ENCODE results near the gene SLC24A4.

SLC24A4 gene

GRCh38 chr14:92486881-92487280 is 163.9 kb downstream of the SLC24A4 start:
- no peak overlapping the region for H3K4me3 ChIP-seq (ENCODE audit: low read depth, low read length)
- no peak for TF ChIP-seq CTCF (IDR thresholded peaks at IDR 0.05; ENCODE audit: borderline replicate concordance, insufficient read depth, low read depth, low read length)

- no peak for TF ChIP-seq CTCF (IDR thresholded peaks at IDR 0.05; ENCODE audit: borderline replicate concordance, insufficient read depth, low read depth, low read length)
- no peak overlapping the region for H3K4me3 ChIP-seq (ENCODE audit: low read depth, low read length)
Observed at GRCh38 chr14:92487513-92488133, 164.7 kb downstream of the SLC24A4 start.

- TF ChIP-seq CTCF (IDR thresholded peaks at IDR 0.05; ENCODE audit: borderline replicate concordance, insufficient read depth, low read depth, low read length): no peak
- no peak overlapping the region for H3K4me3 ChIP-seq (ENCODE audit: low read depth, low read length)
Observed at GRCh38 chr14:92489394-92490238, 166.7 kb downstream of the SLC24A4 start.

GRCh38 chr14:92490239-92490959 is 167.4 kb downstream of the SLC24A4 start:
- no peak for TF ChIP-seq CTCF (IDR thresholded peaks at IDR 0.05; ENCODE audit: borderline replicate concordance, insufficient read depth, low read depth, low read length)
- H3K4me3 ChIP-seq (ENCODE audit: low read depth, low read length): no peak overlapping the region

GRCh38 chr14:92491782-92492181 is 168.8 kb downstream of the SLC24A4 start:
- H3K4me3 ChIP-seq (ENCODE audit: low read depth, low read length): no peak overlapping the region
- TF ChIP-seq CTCF (IDR thresholded peaks at IDR 0.05; ENCODE audit: borderline replicate concordance, insufficient read depth, low read depth, low read length): no peak

- no peak for TF ChIP-seq CTCF (IDR thresholded peaks at IDR 0.05; ENCODE audit: borderline replicate concordance, insufficient read depth, low read depth, low read length)
- H3K4me3 ChIP-seq (ENCODE audit: low read depth, low read length): no peak overlapping the region
Observed at GRCh38 chr14:92492258-92492657, 169.3 kb downstream of the SLC24A4 start.
